HCT116 (cell line): Measurements from ENCODE around the gene IL15RA. TPM values are rescaled to one million over a fixed set of nuclear protein-coding genes. Genes with fewer than 3 reads are reported as not detected.

Experiments used
- ATAC-seq: fragments of 200-7000 bp; cut with Tn5 transposase; 2 replicates; pipeline ENCODE4 v1.9.1; 2020; ENCODE audit warnings: mild to moderate bottlenecking, moderate library complexity
- BruUV-seq: library from RNA; stranded (reverse); fragments of 400-500 nt; replicated peaks from 2 replicates; lab custom pipeline; 2021; lab: Mats Ljungman, UMichigan
- CTCF ChIA-PET: fragments of 300-600 bp; sonication (Branson Sonifier 250); formaldehyde crosslinking; loops from one replicate; lab custom pipeline; 2021; ENCODE audit warnings: antibody characterized with exemption; lab: Charles Lee
- POLR2A ChIA-PET: fragments of 300-600, 350-600 bp; sonication (Branson Sonifier 250); formaldehyde crosslinking; loops from one replicate; lab custom pipeline; 2021; ENCODE audit warnings: antibody characterized with exemption; lab: Charles Lee
- RAD21 ChIA-PET, 2 experiments: fragments of 300-600 bp; sonication (Branson Sonifier 250); formaldehyde crosslinking; loops; one replicate each; lab custom pipeline; 2023; ENCODE audit warnings: low total read pairs in 2 of 2; ENCODE audit not compliant: uncharacterized antibody in 2 of 2, unreplicated experiment in 2 of 2, low non-redundant PET in 1 of 2; lab: Charles Lee
- DNase-seq: peaks from one replicate; pipeline ENCODE4 v3.0.0-alpha.2; 2010; ENCODE audit warnings: low read depth, low spot score
- H2AFZ ChIP-seq: fragments of 200-600 bp; shearing (Covaris generic), sonication (generic); 2 replicates; pipeline ENCODE4 v1.6.1; 2017; ENCODE audit warnings: low read depth, mixed run types, mixed read lengths, antibody characterized with exemption, low read length; ENCODE audit not compliant: poor library complexity, severe bottlenecking
- H3K27ac ChIP-seq: 2 replicates; pipeline ENCODE4 v1.5.1; 2012; ENCODE audit warnings: low read depth, low read length
- H3K27me3 ChIP-seq: fragments of 200-600 bp; sonication (generic); 2 replicates; pipeline ENCODE4 v1.6.1; 2016; ENCODE audit warnings: mixed run types, low read length, mixed read lengths; ENCODE audit not compliant: insufficient read depth
- H3K36me3 ChIP-seq, 2 experiments: fragments of 200-500 bp in 1 of 2; fragments of 200-600 bp in 1 of 2; sonication (Bioruptor generic) in 1 of 2; sonication (generic) in 1 of 2; 2 replicates each; pipeline versions ENCODE4 v1.5.1 to v1.6.1; 2014 to 2016; ENCODE audit warnings: low read length in 2 of 2, inconsistent platforms in 1 of 2, mixed read lengths in 1 of 2, mixed run types in 1 of 2; ENCODE audit not compliant: insufficient read depth in 2 of 2, control insufficient read depth in 1 of 2
- H3K4me1 ChIP-seq, 2 experiments: fragments of 200-600 bp in 1 of 2; sonication (generic) in 1 of 2; 2 replicates each; pipeline versions ENCODE4 v1.5.1 to v1.6.1; 2012 to 2017; ENCODE audit warnings: low read length in 2 of 2, inconsistent platforms in 1 of 2, mild to moderate bottlenecking in 1 of 2, mixed read lengths in 1 of 2, mixed run types in 1 of 2, moderate library complexity in 1 of 2; ENCODE audit not compliant: insufficient read depth in 2 of 2, control insufficient read depth in 1 of 2
- H3K4me2 ChIP-seq: fragments of 200-600 bp; sonication (generic); 2 replicates; pipeline ENCODE4 v1.6.1; 2017; ENCODE audit warnings: mixed run types, low read length, mixed read lengths
- H3K4me3 ChIP-seq, 2 experiments: fragments of 200-600 bp in 1 of 2; sonication (generic) in 1 of 2; replicated peaks in 1 of 2; 2 replicates each; pipeline ENCODE4 v1.5.1; 2011 to 2016; ENCODE audit warnings: low read length in 2 of 2, control low read depth in 1 of 2, low read depth in 1 of 2, mild to moderate bottlenecking in 1 of 2, mixed read lengths in 1 of 2, mixed run types in 1 of 2
- H3K79me2 ChIP-seq: fragments of 200-600 bp; sonication (generic); 2 replicates; pipeline ENCODE4 v1.6.1; 2017; ENCODE audit warnings: mild to moderate bottlenecking, mixed run types, low read length, moderate library complexity, mixed read lengths; ENCODE audit not compliant: insufficient read depth
- H3K9ac ChIP-seq: fragments of 200-600 bp; sonication (generic); 2 replicates; pipeline ENCODE4 v1.6.1; 2016; ENCODE audit warnings: low read length, mixed read lengths
- H3K9me2 ChIP-seq: fragments of 200-600 bp; sonication (generic), shearing (Covaris generic); 2 replicates; pipeline ENCODE4 v1.6.1; 2017; ENCODE audit warnings: mixed run types, mild to moderate bottlenecking, moderate library complexity; ENCODE audit not compliant: insufficient read depth
- H3K9me3 ChIP-seq, 2 experiments: fragments of 200-500 bp in 1 of 2; fragments of 200-600 bp in 1 of 2; sonication (Bioruptor generic) in 1 of 2; sonication (generic) in 1 of 2; 2 replicates each; pipeline ENCODE4 v1.6.1; 2014 to 2017; ENCODE audit warnings: low read length in 2 of 2, mixed read lengths in 2 of 2, inconsistent platforms in 1 of 2, low read depth in 1 of 2, mild to moderate bottlenecking in 1 of 2, mixed run types in 1 of 2, moderate library complexity in 1 of 2; ENCODE audit not compliant: control insufficient read depth in 1 of 2, insufficient read depth in 1 of 2
- H4K20me1 ChIP-seq: fragments of 200-600 bp; sonication (generic), shearing (Covaris generic); 2 replicates; pipeline ENCODE4 v1.6.1; 2017; ENCODE audit warnings: mixed run types, mild to moderate bottlenecking, moderate library complexity; ENCODE audit not compliant: insufficient read depth
- CBX3 ChIP-seq: IDR thresholded peaks from 2 replicates; pipeline ENCODE4 v1.6.1; 2012; ENCODE audit warnings: low read depth
- CEBPB ChIP-seq: IDR thresholded peaks from 2 replicates; pipeline ENCODE4 v1.6.1; 2012; ENCODE audit warnings: low read depth
- CTCF ChIP-seq, 3 experiments: fragments of 200-600 bp in 1 of 3; sonication (generic) in 1 of 3; IDR thresholded peaks in 2 of 3; conservative IDR thresholded peaks in 1 of 3; 2 replicates each; pipeline ENCODE4 v1.5.1; 2012 to 2017; ENCODE audit warnings: low read depth in 2 of 3, low read length in 2 of 3, antibody characterized with exemption in 1 of 3, borderline replicate concordance in 1 of 3, control low read depth in 1 of 3, mild to moderate bottlenecking in 1 of 3, mixed read lengths in 1 of 3, mixed run types in 1 of 3, moderate library complexity in 1 of 3; ENCODE audit not compliant: insufficient read depth in 1 of 3
- EZH2 ChIP-seq: fragments of 200-600 bp; sonication (generic); IDR thresholded peaks from 2 replicates; pipeline ENCODE4 v1.6.1; 2017; ENCODE audit warnings: antibody characterized with exemption, mixed run types
- FOSL1 ChIP-seq: IDR thresholded peaks from 2 replicates; pipeline ENCODE4 v1.6.1; 2012; ENCODE audit warnings: low read depth
- JUND ChIP-seq: IDR thresholded peaks from 2 replicates; pipeline ENCODE4 v1.6.1; 2012
- MAX ChIP-seq: IDR thresholded peaks from 2 replicates; pipeline ENCODE4 v1.6.1; 2012
- POLR2A ChIP-seq: IDR thresholded peaks from 2 replicates; pipeline ENCODE4 v1.7.0; 2011; ENCODE audit warnings: borderline replicate concordance; ENCODE audit not compliant: insufficient read depth, insufficient read length; ENCODE audit errors: extremely low read depth
- POLR2AphosphoS5 ChIP-seq: IDR thresholded peaks from 2 replicates; pipeline ENCODE4 v1.6.1; 2011; ENCODE audit warnings: mild to moderate bottlenecking, low read depth, low read length, moderate library complexity
- RAD21 ChIP-seq: IDR thresholded peaks from 2 replicates; pipeline ENCODE4 v1.6.1; 2012; ENCODE audit warnings: low read depth, mild to moderate bottlenecking
- SIN3A ChIP-seq: IDR thresholded peaks from 2 replicates; pipeline ENCODE4 v1.6.1; 2012; ENCODE audit warnings: low read depth
- SRF ChIP-seq: IDR thresholded peaks from 2 replicates; pipeline ENCODE4 v1.6.1; 2012; ENCODE audit warnings: low read depth
- YY1 ChIP-seq: IDR thresholded peaks from 2 replicates; pipeline ENCODE4 v1.6.1; 2011; ENCODE audit warnings: low read length, low read depth, moderate library complexity, mild to moderate bottlenecking; ENCODE audit not compliant: insufficient replicate concordance; ENCODE audit errors: extremely low read depth
- ZBTB33 ChIP-seq: IDR thresholded peaks from 2 replicates; pipeline ENCODE4 v1.6.1; 2011; ENCODE audit warnings: mild to moderate bottlenecking, low read length, moderate library complexity; ENCODE audit not compliant: insufficient replicate concordance; ENCODE audit errors: extremely low read depth
- ZFX ChIP-seq: fragments of 450-650 bp; IDR thresholded peaks from 2 replicates; pipeline ENCODE4 v1.6.1; 2017
- ZNF274 ChIP-seq: fragments of 200-500 bp; sonication (Bioruptor generic); IDR thresholded peaks from 2 replicates; pipeline ENCODE4 v1.6.1; 2014; ENCODE audit warnings: mild to moderate bottlenecking, low read depth, low read length, inconsistent platforms
- intact Hi-C: fragments of 100-400 bp; cut with micrococcal nuclease; formaldehyde crosslinking; loops from 2 replicates; pipeline ENCODE4 v1.10.0; 2022
- total RNA-seq: library from RNA; stranded (reverse); gene quantifications from one replicate; pipeline ENCODE4 v1.2.1, GENCODE V29; 2021; ENCODE audit not compliant: unreplicated experiment

IL15RA gene
- total RNA-seq, 1 experiment from 2014 or later, result 10.5 TPM

- Histone ChIP-seq H3K4me1 (peaks cover 4 to 9% of the 10 kb centered on the region in 2 experiments), H3K9me2 (no peaks in the 10 kb centered on the region), H3K36me3 (no peaks in the 10 kb centered on the region), H3K27me3 (no peaks in the 10 kb centered on the region), H3K9me3 (no peaks in the 10 kb centered on the region), H3K9ac (no peak overlapping the region), H3K79me2 (no peaks in the 10 kb centered on the region), H3K4me2 (no peak overlapping the region), H2AFZ (no peak overlapping the region), H4K20me1 (no peaks in the 10 kb centered on the region), H3K4me3 (no peak overlapping the region), H3K27ac (no peak overlapping the region)
- DNase-seq, result no peak
- no TSS peak for BruUV-seq
- CTCF ChIA-PET, result no interaction called here
- TF ChIP-seq SIN3A, result no peak
- TF ChIP-seq JUND, result no peak
- no peak for TF ChIP-seq FOSL1
- TF ChIP-seq SRF, result no peak
- no peak for TF ChIP-seq EZH2
- no peak for TF ChIP-seq CBX3
- TF ChIP-seq POLR2AphosphoS5, result no peak
- no peak for TF ChIP-seq YY1
- no peak for TF ChIP-seq RAD21
- no peak for TF ChIP-seq CEBPB
- TF ChIP-seq POLR2A, result no peak
- TF ChIP-seq ZNF274, result no peak
- no peak for TF ChIP-seq CTCF (IDR thresholded peaks at IDR 0.05 in 2 of 3, conservative IDR thresholded peaks at IDR 0.05 in 1 of 3; ENCODE audit: borderline replicate concordance in 1 of 3, insufficient read depth in 1 of 3, low read depth in 2 of 3, low read length in 2 of 3)
- TF ChIP-seq ZFX, result no peak
- TF ChIP-seq MAX, result no peak
- TF ChIP-seq ZBTB33, result no peak
- POLR2A ChIA-PET, result no interaction called here
- no peak for ATAC-seq
- RAD21 ChIA-PET, result no interaction called here
- intact Hi-C loops, result no loop called here
Measured at GRCh38 chr10:5958675-5959074, 18.7 kb downstream of the IL15RA start.
